Peyer's patch (tissue), 4 donors: ENCODE measurements around the gene SFT2D2.

Experiments
- CTCF ChIP-seq, 6 experiments: fragments of 450-650 bp in 4 of 6; fragments of 200-600 bp in 2 of 6; sonication (generic) in 1 of 6; IDR thresholded peaks; one replicate each; pipeline ENCODE4 v1.5.1; 2017 to 2019; ENCODE audit warnings: antibody characterized with exemption in 6 of 6, mild to moderate bottlenecking in 3 of 6, moderate library complexity in 1 of 6
- POLR2A ChIP-seq, 2 donors: fragments of 450-650 bp; IDR thresholded peaks; one replicate each; pipeline ENCODE4 v1.5.1; 2017; ENCODE audit warnings: antibody characterized with exemption in 2 of 2, mild to moderate bottlenecking in 2 of 2, moderate library complexity in 2 of 2

- TF ChIP-seq CTCF (IDR thresholded peaks at IDR 0.05) (no peak), POLR2A (IDR thresholded peaks at IDR 0.05) (no peak)
Observed at GRCh38 chr1:168236836-168237611, 11.2 kb downstream of the SFT2D2 start.
